ENCODE data around the gene CLTC. TPM values are rescaled to one million over a fixed set of nuclear protein-coding genes. Genes with fewer than 3 reads are reported as not detected.
"Not testable (repeated sequence)": the region's sequence is repeated elsewhere in the genome, so short reads cannot be mapped to it uniquely, and the experiment has no call there.

CLTC gene
- total RNA-seq, result 477 and 761 TPM in 2 replicates

- peak; percentile 98 for DNase-seq
These were observed at the start of gene CLTC for GRCh38 chr17:59619298-59620063. CLTC (plus strand) TSS chr17:59619895; CDS start chr17:59620132, 237 bp downstream.

- no peak for DNase-seq
These were observed 47.3 kb upstream of the CLTC start for GRCh38 chr17:59572301-59572924.

- not testable (repeated sequence) for DNase-seq
These were observed 35.5 kb upstream of the CLTC start for GRCh38 chr17:59584168-59584567.

- DNase-seq, result no peak
These were observed 19.5 kb upstream of the CLTC start for GRCh38 chr17:59600169-59600568.

- DNase-seq, result no peak
These were observed 18.6 kb upstream of the CLTC start for GRCh38 chr17:59601130-59601529.

GRCh38 chr17:59607061-59607460, 12.6 kb upstream of the CLTC start:
- peak; percentile 65 for DNase-seq

GRCh38 chr17:59607817-59608403, 11.8 kb upstream of the CLTC start:
- DNase-seq, result peak; percentile 27

GRCh38 chr17:59611503-59611902, 8.2 kb upstream of the CLTC start:
- no peak for DNase-seq

GRCh38 chr17:59616253-59616920, 3.3 kb upstream of the CLTC start:
- no peak for DNase-seq

GRCh38 chr17:59617156-59617732, 2.5 kb upstream of the CLTC start:
- DNase-seq, result no peak

- no peak for DNase-seq
These were observed 729 bp upstream of the CLTC start for GRCh38 chr17:59619035-59619297.

- no peak for DNase-seq
These were observed 317 bp downstream of the CLTC start for GRCh38 chr17:59620064-59620359.

- peak; percentile 61 for DNase-seq
These were observed 994 bp downstream of the CLTC start for GRCh38 chr17:59620518-59621259.

GRCh38 chr17:59621771-59622170, 2.1 kb downstream of the CLTC start:
- no peak for DNase-seq

- DNase-seq, result peak; percentile 67
These were observed 3.5 kb downstream of the CLTC start for GRCh38 chr17:59623151-59623550.

GRCh38 chr17:59626756-59627155, 7.1 kb downstream of the CLTC start:
- DNase-seq, result no peak

- no peak for DNase-seq
These were observed 7.6 kb downstream of the CLTC start for GRCh38 chr17:59627274-59627673.

GRCh38 chr17:59627770-59628171, 8.1 kb downstream of the CLTC start:
- DNase-seq, result peak; percentile 12

- no peak for DNase-seq
These were observed 9.5 kb downstream of the CLTC start for GRCh38 chr17:59629174-59629573.

- DNase-seq, result no peak
These were observed 11.6 kb downstream of the CLTC start for GRCh38 chr17:59631276-59631675.

GRCh38 chr17:59632398-59632797, 12.7 kb downstream of the CLTC start:
- no peak for DNase-seq

- DNase-seq, result no peak
These were observed 14.1 kb downstream of the CLTC start for GRCh38 chr17:59633658-59634359.

All from dermis blood vessel endothelial cell (primary cell).